Measurements from ENCODE around the gene MLNR.

The MLNR gene

GRCh38 chr13:49254007-49254406, 33.9 kb downstream of the MLNR start:
- no peak overlapping the region for H3K27ac ChIP-seq (replicated peaks)
- H3K27me3 ChIP-seq (ENCODE audit: insufficient read depth, poor library complexity, severe bottlenecking) = no peaks in the 10 kb centered on the region
- no peak overlapping the region for H3K4me3 ChIP-seq (replicated peaks; ENCODE audit: insufficient read depth, low read length)
- no peak for DNase-seq (ENCODE audit: low read depth in 1 of 2, low spot score in 1 of 2)
- TF ChIP-seq GABPA (IDR thresholded peaks at IDR 0.05; ENCODE audit: low read depth) (no peak), REST (IDR thresholded peaks at IDR 0.05; ENCODE audit: insufficient replicate concordance, low read depth) (no peak), SPI1 (IDR thresholded peaks at IDR 0.05; ENCODE audit: borderline replicate concordance, low read depth) (no peak), CTCF (IDR thresholded peaks at IDR 0.05; ENCODE audit: insufficient read depth, low read length) (no peak), POLR2AphosphoS5 (IDR thresholded peaks at IDR 0.05; ENCODE audit: low read depth) (no peak)

GRCh38 chr13:49256841-49257240, 36.7 kb downstream of the MLNR start:
- Histone ChIP-seq H3K27ac (replicated peaks) (no peak overlapping the region), H3K4me3 (replicated peaks; ENCODE audit: insufficient read depth, low read length) (no peak overlapping the region), H3K27me3 (ENCODE audit: insufficient read depth, poor library complexity, severe bottlenecking) (no peaks in the 10 kb centered on the region)
- TF ChIP-seq SPI1 (IDR thresholded peaks at IDR 0.05; ENCODE audit: borderline replicate concordance, low read depth) = no peak
- no peak for TF ChIP-seq CTCF (IDR thresholded peaks at IDR 0.05; ENCODE audit: insufficient read depth, low read length)
- no peak for TF ChIP-seq POLR2AphosphoS5 (IDR thresholded peaks at IDR 0.05; ENCODE audit: low read depth)
- TF ChIP-seq REST (IDR thresholded peaks at IDR 0.05; ENCODE audit: insufficient replicate concordance, low read depth) = no peak
- TF ChIP-seq GABPA (IDR thresholded peaks at IDR 0.05; ENCODE audit: low read depth) = no peak
- no peak for DNase-seq (ENCODE audit: low read depth in 1 of 2, low spot score in 1 of 2)

GRCh38 chr13:49258089-49258796, 38.1 kb downstream of the MLNR start:
- TF ChIP-seq SPI1 (IDR thresholded peaks at IDR 0.05; ENCODE audit: borderline replicate concordance, low read depth) = no peak
- TF ChIP-seq REST (IDR thresholded peaks at IDR 0.05; ENCODE audit: insufficient replicate concordance, low read depth) = no peak
- no peak for TF ChIP-seq CTCF (IDR thresholded peaks at IDR 0.05; ENCODE audit: insufficient read depth, low read length)
- TF ChIP-seq POLR2AphosphoS5 (IDR thresholded peaks at IDR 0.05; ENCODE audit: low read depth) = no peak
- TF ChIP-seq GABPA (IDR thresholded peaks at IDR 0.05; ENCODE audit: low read depth) = no peak
- H3K27ac ChIP-seq (replicated peaks) = no peak overlapping the region
- no peak overlapping the region for H3K4me3 ChIP-seq (replicated peaks; ENCODE audit: insufficient read depth, low read length)
- no peaks in the 10 kb centered on the region for H3K27me3 ChIP-seq (ENCODE audit: insufficient read depth, poor library complexity, severe bottlenecking)
- DNase-seq (ENCODE audit: low read depth in 1 of 2, low spot score in 1 of 2) = no peak
